ENCODE measurements around the gene OTOP2.

DNA sequence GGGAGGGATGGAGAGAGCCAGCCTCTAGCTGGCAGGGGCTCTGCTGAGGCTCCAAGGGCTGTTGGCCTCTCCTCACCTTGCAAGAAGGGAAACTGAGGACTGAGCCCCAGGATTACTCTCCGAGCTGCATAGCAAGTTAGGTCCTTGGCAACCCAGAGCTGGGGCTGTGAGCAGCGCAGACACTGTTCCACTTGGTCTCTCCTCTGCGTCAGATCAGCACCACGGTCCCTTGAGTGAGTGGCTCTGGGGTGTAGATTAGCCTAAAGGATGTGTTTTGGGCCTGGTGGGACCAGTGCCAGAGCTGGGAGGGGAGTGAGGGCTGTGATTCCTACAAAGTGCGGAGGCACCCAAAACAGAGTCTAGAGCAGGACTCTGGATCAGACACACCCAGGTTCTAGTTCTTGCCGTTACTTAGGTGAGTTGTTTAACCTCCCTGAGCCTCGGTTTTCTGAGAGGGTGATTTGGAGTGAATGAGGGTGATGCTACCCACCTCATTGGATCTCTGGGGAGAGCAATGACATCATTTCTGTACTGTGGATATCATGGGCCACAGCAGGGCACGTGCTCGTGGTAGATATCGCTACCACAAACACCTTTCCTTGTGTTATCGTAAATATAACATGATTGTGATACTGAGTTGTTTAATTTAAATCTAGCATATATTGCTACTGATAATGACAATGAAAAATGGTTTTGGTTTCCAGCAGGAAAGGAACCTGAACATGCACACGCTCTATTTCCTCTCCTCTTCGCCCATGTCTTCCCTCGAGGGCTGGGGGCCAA is 22.5 kb upstream of the OTOP2 start:
- TF ChIP-seq, protein P1, sequence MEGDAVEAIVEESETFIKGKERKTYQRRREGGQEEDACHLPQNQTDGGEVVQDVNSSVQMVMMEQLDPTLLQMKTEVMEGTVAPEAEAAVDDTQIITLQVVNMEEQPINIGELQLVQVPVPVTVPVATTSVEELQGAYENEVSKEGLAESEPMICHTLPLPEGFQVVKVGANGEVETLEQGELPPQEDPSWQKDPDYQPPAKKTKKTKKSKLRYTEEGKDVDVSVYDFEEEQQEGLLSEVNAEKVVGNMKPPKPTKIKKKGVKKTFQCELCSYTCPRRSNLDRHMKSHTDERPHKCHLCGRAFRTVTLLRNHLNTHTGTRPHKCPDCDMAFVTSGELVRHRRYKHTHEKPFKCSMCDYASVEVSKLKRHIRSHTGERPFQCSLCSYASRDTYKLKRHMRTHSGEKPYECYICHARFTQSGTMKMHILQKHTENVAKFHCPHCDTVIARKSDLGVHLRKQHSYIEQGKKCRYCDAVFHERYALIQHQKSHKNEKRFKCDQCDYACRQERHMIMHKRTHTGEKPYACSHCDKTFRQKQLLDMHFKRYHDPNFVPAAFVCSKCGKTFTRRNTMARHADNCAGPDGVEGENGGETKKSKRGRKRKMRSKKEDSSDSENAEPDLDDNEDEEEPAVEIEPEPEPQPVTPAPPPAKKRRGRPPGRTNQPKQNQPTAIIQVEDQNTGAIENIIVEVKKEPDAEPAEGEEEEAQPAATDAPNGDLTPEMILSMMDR (conservative IDR thresholded peaks at IDR 0.05; ENCODE audit: low read depth, low read length), result no peak
- TF ChIP-seq EZH2 (IDR thresholded peaks at IDR 0.05; ENCODE audit: borderline replicate concordance, low read depth, low read length, poor library complexity, severe bottlenecking), result no peak

Measured in A673 (cell line).